GM23338 (cell line): Measurements from ENCODE around the gene BANF1. TPM values are rescaled to one million over a fixed set of nuclear protein-coding genes. Genes with fewer than 3 reads are reported as not detected.
A peak's percentile ranks its signal among the peaks of the same experiment; 100 is the strongest.

Experiments
- ATAC-seq: fragments of 200-7000 bp; cut with Tn5 transposase; 3 replicates; pipeline ENCODE4 v1.9.1; 2020
- DNase-seq: peaks from one replicate; pipeline ENCODE4 v3.0.0-alpha.2; 2015; ENCODE audit warnings: low spot score
- H2AFZ ChIP-seq: fragments of 200-600 bp; sonication (generic); 2 replicates; pipeline ENCODE4 v1.8.0; 2016; ENCODE audit warnings: antibody characterized with exemption, mild to moderate bottlenecking, moderate library complexity
- H3F3A ChIP-seq: fragments of 200-600 bp; sonication (generic); replicated peaks from 2 replicates; pipeline ENCODE4 v1.8.0; 2017; ENCODE audit warnings: antibody characterized with exemption, mixed run types, low read depth
- H3K27ac ChIP-seq: fragments of 200-600 bp; sonication (generic); 2 replicates; pipeline ENCODE4 v1.6.1; 2016; ENCODE audit warnings: low read depth
- H3K27me3 ChIP-seq: fragments of 200-600 bp; sonication (generic); 2 replicates; pipeline ENCODE4 v1.8.0; 2016; ENCODE audit warnings: mild to moderate bottlenecking, mixed run types, moderate library complexity; ENCODE audit not compliant: insufficient read depth
- H3K36me3 ChIP-seq: fragments of 200-600 bp; sonication (generic); 2 replicates; pipeline ENCODE4 v1.8.0; 2016; ENCODE audit warnings: mild to moderate bottlenecking; ENCODE audit not compliant: insufficient read depth
- H3K4me1 ChIP-seq: fragments of 200-600 bp; sonication (generic); 2 replicates; pipeline ENCODE4 v1.8.0; 2016; ENCODE audit warnings: mild to moderate bottlenecking, moderate library complexity; ENCODE audit not compliant: insufficient read depth
- H3K4me2 ChIP-seq: fragments of 200-600 bp; sonication (generic); 2 replicates; pipeline ENCODE4 v1.7.1; 2017; ENCODE audit warnings: mixed run types
- H3K4me3 ChIP-seq: fragments of 200-600 bp; sonication (generic); 2 replicates; pipeline ENCODE4 v1.6.1; 2016; ENCODE audit warnings: mixed run types
- H3K79me2 ChIP-seq: fragments of 200-600 bp; sonication (generic); replicated peaks from 2 replicates; pipeline ENCODE4 v1.8.0; 2017; ENCODE audit warnings: mild to moderate bottlenecking; ENCODE audit not compliant: insufficient read depth
- H3K9me2 ChIP-seq: fragments of 200-600 bp; sonication (generic); 2 replicates; pipeline ENCODE4 v1.8.0; 2017; ENCODE audit not compliant: insufficient read depth
- H4K20me1 ChIP-seq: fragments of 200-600 bp; sonication (generic); replicated peaks from 2 replicates; pipeline ENCODE4 v1.8.0; 2017; ENCODE audit warnings: mild to moderate bottlenecking; ENCODE audit not compliant: insufficient read depth
- H3K27ac Mint-ChIP-seq: 2 replicates; pipeline ENCODE4 v1.8.0; 2020; ENCODE audit warnings: inconsistent platforms, mild to moderate bottlenecking, moderate library complexity, mixed read lengths
- H3K27me3 Mint-ChIP-seq: 3 replicates; pipeline ENCODE4 v1.8.0; 2022; ENCODE audit warnings: low read depth, mild to moderate bottlenecking, moderate library complexity, mixed read lengths, inconsistent platforms; ENCODE audit not compliant: insufficient read depth, poor library complexity
- H3K36me3 Mint-ChIP-seq: 3 replicates; pipeline ENCODE4 v1.8.0; 2021; ENCODE audit warnings: low read depth, mild to moderate bottlenecking, inconsistent platforms, moderate library complexity, mixed read lengths
- H3K4me1 Mint-ChIP-seq: 3 replicates; pipeline ENCODE4 v1.8.0; 2020; ENCODE audit warnings: mild to moderate bottlenecking, inconsistent platforms, mixed read lengths
- H3K4me3 Mint-ChIP-seq: 3 replicates; pipeline ENCODE4 v1.8.0; 2021; ENCODE audit warnings: moderate library complexity, mild to moderate bottlenecking, inconsistent platforms, mixed read lengths
- H3K9me3 Mint-ChIP-seq: 3 replicates; pipeline ENCODE4 v1.8.0; 2020; ENCODE audit warnings: moderate library complexity, mild to moderate bottlenecking, inconsistent platforms, mixed read lengths
- CREB1 ChIP-seq: fragments of 250-450 bp; sonication (Bioruptor Pico); IDR thresholded peaks from 2 replicates; pipeline ENCODE4 v1.5.0; 2020; ENCODE audit warnings: low read depth, mild to moderate bottlenecking, moderate library complexity
- EZH2 ChIP-seq: fragments of 200-600 bp; sonication (generic); IDR thresholded peaks from one replicate; pipeline ENCODE4 v1.8.0; 2017; ENCODE audit warnings: antibody characterized with exemption, mild to moderate bottlenecking, low read depth; ENCODE audit not compliant: unreplicated experiment
- EZH2phosphoT487 ChIP-seq: fragments of 200-600 bp; sonication (generic); IDR thresholded peaks from one replicate; pipeline ENCODE4 v1.8.1; 2018; ENCODE audit warnings: antibody characterized with exemption; ENCODE audit not compliant: unreplicated experiment
- JUNB ChIP-seq: IDR thresholded peaks from one replicate; pipeline ENCODE4 v1.6.1; 2016; ENCODE audit warnings: antibody characterized with exemption; ENCODE audit not compliant: unreplicated experiment
- NANOG ChIP-seq: IDR thresholded peaks from 2 replicates; pipeline ENCODE4 v1.6.1; 2016; ENCODE audit warnings: antibody characterized with exemption, borderline replicate concordance
- POLR2AphosphoS5 ChIP-seq: IDR thresholded peaks from 2 replicates; pipeline ENCODE4 v1.6.1; 2016; ENCODE audit warnings: antibody characterized with exemption, low read depth
- ZNF114 ChIP-seq: fragments of 250-450 bp; sonication (Bioruptor Pico); IDR thresholded peaks from 2 replicates; pipeline ENCODE4 v1.5.0; 2020; ENCODE audit warnings: mild to moderate bottlenecking, moderate library complexity
- ZNF331 ChIP-seq: fragments of 250-450 bp; sonication (Bioruptor Pico); IDR thresholded peaks from 2 replicates; pipeline ENCODE4 v1.5.0; 2020; ENCODE audit warnings: low read depth, mild to moderate bottlenecking, moderate library complexity
- polyA plus RNA-seq: library from polyadenylated mRNA; unstranded; fragments of >200 nt; fragmentation: Nextera tagmentation; extraction: Ambion mirVana; gene quantifications from 2 replicates; pipeline ENCODE4 v1.2.1, GENCODE V29; 2016
- total RNA-seq: library from RNA; depleted of rRNA; stranded (reverse); fragments of >200 nt; shearing (Covaris generic); gene quantifications from 2 replicates; pipeline ENCODE4 v1.2.3, GENCODE V29; 2014
- TF ChIP-seq, protein P1 (sequence below): fragments of 250-450 bp; sonication (Bioruptor Pico); IDR thresholded peaks from 2 replicates; pipeline ENCODE4 v1.5.0; 2020; ENCODE audit warnings: mild to moderate bottlenecking, moderate library complexity
- TF ChIP-seq, protein P2 (sequence below), 2 experiments: fragments of 200-600 bp in 1 of 2; sonication (generic) in 1 of 2; conservative IDR thresholded peaks; 2 replicates each; pipeline versions ENCODE4 v1.5.1 to v1.6.1; 2016 to 2017; ENCODE audit warnings: antibody characterized with exemption in 2 of 2, low read depth in 2 of 2, mild to moderate bottlenecking in 2 of 2, moderate library complexity in 1 of 2

The BANF1 gene
- total and polyA plus RNA-seq, 2 experiments from 2014 or later: 58.2 to 765 TPM

DNA sequence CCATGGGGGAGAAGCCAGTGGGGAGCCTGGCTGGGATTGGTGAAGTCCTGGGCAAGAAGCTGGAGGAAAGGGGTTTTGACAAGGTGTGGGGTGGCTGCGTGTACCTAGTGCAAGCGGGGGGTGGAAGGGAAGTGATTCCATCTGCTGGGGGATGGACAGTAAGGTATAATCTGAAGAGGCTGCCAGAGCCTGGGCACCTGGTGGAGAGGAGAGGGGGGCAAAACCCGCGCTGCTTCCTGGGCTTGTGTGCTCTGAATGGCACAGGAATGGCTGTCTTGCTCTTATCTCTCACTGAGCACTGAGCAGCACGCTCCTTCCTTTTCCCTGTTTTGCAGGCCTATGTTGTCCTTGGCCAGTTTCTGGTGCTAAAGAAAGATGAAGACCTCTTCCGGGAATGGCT, 988 bp downstream of the BANF1 start (continued):
- TF ChIP-seq ZNF331 (CRISPR knock-in tag) (no peak), CREB1 (CRISPR knock-in tag) (no peak), EZH2 (no peak)
- TF ChIP-seq, protein P1, sequence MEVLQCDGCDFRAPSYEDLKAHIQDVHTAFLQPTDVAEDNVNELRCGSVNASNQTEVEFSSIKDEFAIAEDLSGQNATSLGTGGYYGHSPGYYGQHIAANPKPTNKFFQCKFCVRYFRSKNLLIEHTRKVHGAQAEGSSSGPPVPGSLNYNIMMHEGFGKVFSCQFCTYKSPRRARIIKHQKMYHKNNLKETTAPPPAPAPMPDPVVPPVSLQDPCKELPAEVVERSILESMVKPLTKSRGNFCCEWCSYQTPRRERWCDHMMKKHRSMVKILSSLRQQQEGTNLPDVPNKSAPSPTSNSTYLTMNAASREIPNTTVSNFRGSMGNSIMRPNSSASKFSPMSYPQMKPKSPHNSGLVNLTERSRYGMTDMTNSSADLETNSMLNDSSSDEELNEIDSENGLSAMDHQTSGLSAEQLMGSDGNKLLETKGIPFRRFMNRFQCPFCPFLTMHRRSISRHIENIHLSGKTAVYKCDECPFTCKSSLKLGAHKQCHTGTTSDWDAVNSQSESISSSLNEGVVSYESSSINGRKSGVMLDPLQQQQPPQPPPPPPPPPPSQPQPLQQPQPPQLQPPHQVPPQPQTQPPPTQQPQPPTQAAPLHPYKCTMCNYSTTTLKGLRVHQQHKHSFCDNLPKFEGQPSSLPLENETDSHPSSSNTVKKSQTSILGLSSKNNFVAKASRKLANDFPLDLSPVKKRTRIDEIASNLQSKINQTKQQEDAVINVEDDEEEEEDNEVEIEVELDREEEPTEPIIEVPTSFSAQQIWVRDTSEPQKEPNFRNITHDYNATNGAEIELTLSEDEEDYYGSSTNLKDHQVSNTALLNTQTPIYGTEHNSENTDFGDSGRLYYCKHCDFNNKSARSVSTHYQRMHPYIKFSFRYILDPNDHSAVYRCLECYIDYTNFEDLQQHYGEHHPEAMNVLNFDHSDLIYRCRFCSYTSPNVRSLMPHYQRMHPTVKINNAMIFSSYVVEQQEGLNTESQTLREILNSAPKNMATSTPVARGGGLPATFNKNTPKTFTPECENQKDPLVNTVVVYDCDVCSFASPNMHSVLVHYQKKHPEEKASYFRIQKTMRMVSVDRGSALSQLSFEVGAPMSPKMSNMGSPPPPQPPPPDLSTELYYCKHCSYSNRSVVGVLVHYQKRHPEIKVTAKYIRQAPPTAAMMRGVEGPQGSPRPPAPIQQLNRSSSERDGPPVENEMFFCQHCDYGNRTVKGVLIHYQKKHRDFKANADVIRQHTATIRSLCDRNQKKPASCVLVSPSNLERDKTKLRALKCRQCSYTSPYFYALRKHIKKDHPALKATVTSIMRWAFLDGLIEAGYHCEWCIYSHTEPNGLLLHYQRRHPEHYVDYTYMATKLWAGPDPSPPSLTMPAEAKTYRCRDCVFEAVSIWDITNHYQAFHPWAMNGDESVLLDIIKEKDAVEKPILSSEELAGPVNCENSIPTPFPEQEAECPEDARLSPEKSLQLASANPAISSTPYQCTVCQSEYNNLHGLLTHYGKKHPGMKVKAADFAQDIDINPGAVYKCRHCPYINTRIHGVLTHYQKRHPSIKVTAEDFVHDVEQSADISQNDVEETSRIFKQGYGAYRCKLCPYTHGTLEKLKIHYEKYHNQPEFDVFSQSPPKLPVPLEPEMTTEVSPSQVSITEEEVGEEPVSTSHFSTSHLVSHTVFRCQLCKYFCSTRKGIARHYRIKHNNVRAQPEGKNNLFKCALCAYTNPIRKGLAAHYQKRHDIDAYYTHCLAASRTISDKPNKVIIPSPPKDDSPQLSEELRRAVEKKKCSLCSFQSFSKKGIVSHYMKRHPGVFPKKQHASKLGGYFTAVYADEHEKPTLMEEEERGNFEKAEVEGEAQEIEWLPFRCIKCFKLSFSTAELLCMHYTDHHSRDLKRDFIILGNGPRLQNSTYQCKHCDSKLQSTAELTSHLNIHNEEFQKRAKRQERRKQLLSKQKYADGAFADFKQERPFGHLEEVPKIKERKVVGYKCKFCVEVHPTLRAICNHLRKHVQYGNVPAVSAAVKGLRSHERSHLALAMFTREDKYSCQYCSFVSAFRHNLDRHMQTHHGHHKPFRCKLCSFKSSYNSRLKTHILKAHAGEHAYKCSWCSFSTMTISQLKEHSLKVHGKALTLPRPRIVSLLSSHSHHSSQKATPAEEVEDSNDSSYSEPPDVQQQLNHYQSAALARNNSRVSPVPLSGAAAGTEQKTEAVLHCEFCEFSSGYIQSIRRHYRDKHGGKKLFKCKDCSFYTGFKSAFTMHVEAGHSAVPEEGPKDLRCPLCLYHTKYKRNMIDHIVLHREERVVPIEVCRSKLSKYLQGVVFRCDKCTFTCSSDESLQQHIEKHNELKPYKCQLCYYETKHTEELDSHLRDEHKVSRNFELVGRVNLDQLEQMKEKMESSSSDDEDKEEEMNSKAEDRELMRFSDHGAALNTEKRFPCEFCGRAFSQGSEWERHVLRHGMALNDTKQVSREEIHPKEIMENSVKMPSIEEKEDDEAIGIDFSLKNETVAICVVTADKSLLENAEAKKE (CRISPR knock-in tag): no peak

DNA sequence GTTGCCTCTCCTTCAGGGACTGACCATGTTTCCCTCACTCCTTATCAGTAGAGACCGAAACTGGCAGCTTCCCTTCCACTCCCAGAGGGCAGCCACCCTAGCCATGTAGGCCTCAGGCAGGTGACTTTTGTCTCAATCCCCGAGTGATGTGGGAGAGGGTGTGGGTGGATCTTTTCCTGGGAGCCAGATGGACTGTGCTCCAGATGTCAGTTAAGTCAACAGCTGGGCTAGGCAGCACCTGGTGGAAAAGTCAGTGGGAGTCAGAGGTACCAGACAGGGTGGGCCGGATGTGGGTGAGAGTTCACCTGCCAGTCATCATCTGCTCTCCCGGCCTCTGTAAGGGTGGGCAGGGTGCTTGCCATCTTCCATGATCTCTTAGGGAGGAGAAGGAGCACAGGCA, 1.9 kb downstream of the BANF1 start:
- Mint-ChIP-seq H3K4me1 (peaks cover 26% of the 10 kb centered on the region), H3K36me3 (peaks cover 52% of the 10 kb centered on the region), H3K9me3 (no peaks in the 10 kb centered on the region), H3K27ac (no peak overlapping the region), H3K27me3 (peaks cover 13% of the 10 kb centered on the region), H3K4me3 (peak overlapping the region; percentile 56)
- no peaks in the 10 kb centered on the region for H3K9me2 ChIP-seq
- H3K4me2 ChIP-seq: no peak overlapping the region
- peaks cover 17% of the 10 kb centered on the region for H3K36me3 ChIP-seq
- ATAC-seq (no peak), DNase-seq (no peak)
- H3K4me1 ChIP-seq: peaks cover 17% of the 10 kb centered on the region; the same call in 1 of the 2 replicates
- no peaks in the 10 kb centered on the region for H3K27me3 ChIP-seq
- no peak overlapping the region for H2AFZ ChIP-seq
- H4K20me1 ChIP-seq: peaks cover 7% of the 10 kb centered on the region; the same call in 1 of the 2 replicates
- no peak overlapping the region for H3K27ac ChIP-seq
- no peak overlapping the region for H3K4me3 ChIP-seq
- peaks cover 39% of the 10 kb centered on the region for H3K79me2 ChIP-seq
- peaks cover 18% of the 10 kb centered on the region; the same call in 1 of the 2 replicates for H3F3A ChIP-seq
- TF ChIP-seq NANOG (no peak), EZH2 (no peak), EZH2phosphoT487 (no peak), ZNF114 (CRISPR knock-in tag) (no peak), POLR2AphosphoS5 (no peak), ZNF331 (CRISPR knock-in tag) (no peak), JUNB (no peak), CREB1 (CRISPR knock-in tag) (no peak)
- TF ChIP-seq, protein P2, sequence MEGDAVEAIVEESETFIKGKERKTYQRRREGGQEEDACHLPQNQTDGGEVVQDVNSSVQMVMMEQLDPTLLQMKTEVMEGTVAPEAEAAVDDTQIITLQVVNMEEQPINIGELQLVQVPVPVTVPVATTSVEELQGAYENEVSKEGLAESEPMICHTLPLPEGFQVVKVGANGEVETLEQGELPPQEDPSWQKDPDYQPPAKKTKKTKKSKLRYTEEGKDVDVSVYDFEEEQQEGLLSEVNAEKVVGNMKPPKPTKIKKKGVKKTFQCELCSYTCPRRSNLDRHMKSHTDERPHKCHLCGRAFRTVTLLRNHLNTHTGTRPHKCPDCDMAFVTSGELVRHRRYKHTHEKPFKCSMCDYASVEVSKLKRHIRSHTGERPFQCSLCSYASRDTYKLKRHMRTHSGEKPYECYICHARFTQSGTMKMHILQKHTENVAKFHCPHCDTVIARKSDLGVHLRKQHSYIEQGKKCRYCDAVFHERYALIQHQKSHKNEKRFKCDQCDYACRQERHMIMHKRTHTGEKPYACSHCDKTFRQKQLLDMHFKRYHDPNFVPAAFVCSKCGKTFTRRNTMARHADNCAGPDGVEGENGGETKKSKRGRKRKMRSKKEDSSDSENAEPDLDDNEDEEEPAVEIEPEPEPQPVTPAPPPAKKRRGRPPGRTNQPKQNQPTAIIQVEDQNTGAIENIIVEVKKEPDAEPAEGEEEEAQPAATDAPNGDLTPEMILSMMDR (conservative IDR thresholded peaks at IDR 0.05; ENCODE audit: low read depth in 2 of 2): no peak
